Endodermal cell (in vitro differentiated cells): ENCODE results near the gene RASAL2. TPM values are rescaled to one million over a fixed set of nuclear protein-coding genes. Genes with fewer than 3 reads are reported as not detected.

ENCODE experiments used
- DNase-seq: peaks from one replicate; pipeline ENCODE4 v3.0.0-alpha.2; 2017
- H3K27ac ChIP-seq: 2 replicates; pipeline ENCODE4 v1.5.1; 2013; ENCODE audit warnings: mild to moderate bottlenecking, low read depth, low read length, moderate library complexity
- H3K27me3 ChIP-seq: 2 replicates; pipeline ENCODE4 v1.6.1; 2013; ENCODE audit warnings: mild to moderate bottlenecking, low read length, moderate library complexity; ENCODE audit not compliant: insufficient read depth, control insufficient read depth, poor library complexity, severe bottlenecking
- H3K36me3 ChIP-seq: 2 replicates; pipeline ENCODE4 v1.7.0; 2013; ENCODE audit warnings: mild to moderate bottlenecking, low read length, moderate library complexity; ENCODE audit not compliant: control insufficient read depth, insufficient read depth
- H3K4me1 ChIP-seq: one replicate; pipeline ENCODE4 v1.7.0; 2013; ENCODE audit warnings: low read length; ENCODE audit not compliant: control insufficient read depth, insufficient read depth
- H3K4me3 ChIP-seq: 2 replicates; pipeline ENCODE4 v1.5.1; 2013; ENCODE audit warnings: mild to moderate bottlenecking, low read length, moderate library complexity
- H3K9ac ChIP-seq: 2 replicates; pipeline ENCODE4 v1.6.1; 2013; ENCODE audit warnings: mild to moderate bottlenecking, low read length, moderate library complexity; ENCODE audit not compliant: poor library complexity, severe bottlenecking; ENCODE audit errors: extremely low read depth
- H3K9me3 ChIP-seq: 2 replicates; pipeline ENCODE4 v1.6.1; 2013; ENCODE audit warnings: mild to moderate bottlenecking, low read length, moderate library complexity; ENCODE audit not compliant: control insufficient read depth
- H3K27ac Mint-ChIP-seq: 2 replicates; pipeline ENCODE4 v1.8.0; 2020; ENCODE audit warnings: mixed read lengths
- H3K27me3 Mint-ChIP-seq: 2 replicates; pipeline ENCODE4 v1.8.0; 2021; ENCODE audit warnings: mild to moderate bottlenecking, mixed read lengths; ENCODE audit not compliant: insufficient read depth
- H3K36me3 Mint-ChIP-seq: 2 replicates; pipeline ENCODE4 v1.8.0; 2020; ENCODE audit warnings: low read depth, mixed read lengths
- H3K4me1 Mint-ChIP-seq: 2 replicates; pipeline ENCODE4 v1.8.0; 2020; ENCODE audit warnings: mixed read lengths
- H3K4me3 Mint-ChIP-seq: 2 replicates; pipeline ENCODE4 v1.8.0; 2020; ENCODE audit warnings: mild to moderate bottlenecking, moderate library complexity, mixed read lengths
- H3K9me3 Mint-ChIP-seq: 2 replicates; pipeline ENCODE4 v1.8.0; 2020; ENCODE audit warnings: mild to moderate bottlenecking, mixed read lengths
- WGBS, 2 experiments: methylation state at CpG; one replicate each; pipeline versions ENCODE4 v1.1.5 to v1.1.7; 2013; ENCODE audit warnings: missing lambda C conversion rate in 2 of 2, mixed read lengths in 1 of 2; ENCODE audit not compliant: insufficient coverage in 1 of 2, insufficient read length in 1 of 2; 5-methylcytosine and 5-hydroxymethylcytosine counted together
- total RNA-seq, 2 donors: library from RNA; stranded (reverse); fragmentation: NEBNext Ultra II Directional in 1 of 2; extraction: Animal tissue kit (Norgen Biotek cat#: 25700) in 1 of 2; gene quantifications; 2 replicates in 1 of 2; 3 replicates in 1 of 2; pipeline ENCODE4 v1.2.1, GENCODE V29; 2021
- TF ChIP-seq, protein P1 (sequence below): fragments of 200-600 bp; sonication (generic); conservative IDR thresholded peaks from 2 replicates; pipeline ENCODE4 v1.5.0; 2021; ENCODE audit warnings: antibody characterized with exemption, mild to moderate bottlenecking

RASAL2 gene
- total RNA-seq, 2 donors from 2014 or later = 21.8 to 22.1 TPM

DNA sequence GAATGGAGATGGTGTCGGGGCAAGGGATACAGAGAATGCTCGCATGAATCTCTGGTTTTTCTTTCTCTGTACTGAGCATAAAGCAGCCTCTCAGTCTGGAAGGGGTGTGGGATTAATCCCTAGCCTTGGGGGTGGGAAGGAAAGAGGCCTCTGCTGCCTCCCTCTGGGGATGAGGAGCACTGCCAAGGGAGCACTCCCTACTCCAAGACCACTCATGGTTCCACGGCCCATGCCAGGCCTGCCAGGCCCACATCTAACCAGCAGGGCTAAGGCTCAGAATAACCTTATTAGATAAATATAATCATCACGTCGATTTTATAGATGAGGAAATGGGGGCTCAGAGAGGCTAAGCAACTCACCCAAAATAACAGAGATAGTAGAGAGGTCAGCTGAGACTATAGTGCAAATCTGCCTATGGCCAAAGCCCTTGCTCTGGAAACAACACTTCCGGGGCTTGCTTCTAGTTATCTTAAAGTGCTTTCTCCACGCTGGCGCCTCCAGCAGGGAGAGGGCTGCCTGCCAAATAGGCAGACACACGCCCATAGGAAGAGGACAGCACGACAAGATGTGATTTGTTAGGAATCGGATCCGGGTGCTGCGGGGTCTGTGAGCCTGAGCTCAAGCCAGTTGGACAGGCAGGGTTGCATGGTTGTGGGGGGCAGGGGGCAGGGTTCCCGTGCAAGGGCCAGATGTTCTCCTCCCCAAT is 419.5 kb downstream of the RASAL2 start:
- no peaks in the 10 kb centered on the region for H3K9me3 Mint-ChIP-seq
- 89 to 90% methylated on average over 5 to 14 of the region's 14 CpGs for WGBS, 2 experiments
- DNase-seq = peak; percentile 63
- peaks cover 8% of the 10 kb centered on the region for H3K4me1 Mint-ChIP-seq
- TF ChIP-seq, protein P1, sequence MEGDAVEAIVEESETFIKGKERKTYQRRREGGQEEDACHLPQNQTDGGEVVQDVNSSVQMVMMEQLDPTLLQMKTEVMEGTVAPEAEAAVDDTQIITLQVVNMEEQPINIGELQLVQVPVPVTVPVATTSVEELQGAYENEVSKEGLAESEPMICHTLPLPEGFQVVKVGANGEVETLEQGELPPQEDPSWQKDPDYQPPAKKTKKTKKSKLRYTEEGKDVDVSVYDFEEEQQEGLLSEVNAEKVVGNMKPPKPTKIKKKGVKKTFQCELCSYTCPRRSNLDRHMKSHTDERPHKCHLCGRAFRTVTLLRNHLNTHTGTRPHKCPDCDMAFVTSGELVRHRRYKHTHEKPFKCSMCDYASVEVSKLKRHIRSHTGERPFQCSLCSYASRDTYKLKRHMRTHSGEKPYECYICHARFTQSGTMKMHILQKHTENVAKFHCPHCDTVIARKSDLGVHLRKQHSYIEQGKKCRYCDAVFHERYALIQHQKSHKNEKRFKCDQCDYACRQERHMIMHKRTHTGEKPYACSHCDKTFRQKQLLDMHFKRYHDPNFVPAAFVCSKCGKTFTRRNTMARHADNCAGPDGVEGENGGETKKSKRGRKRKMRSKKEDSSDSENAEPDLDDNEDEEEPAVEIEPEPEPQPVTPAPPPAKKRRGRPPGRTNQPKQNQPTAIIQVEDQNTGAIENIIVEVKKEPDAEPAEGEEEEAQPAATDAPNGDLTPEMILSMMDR = peak; percentile 44
- no peak overlapping the region for H3K4me3 ChIP-seq
- H3K4me1 ChIP-seq = no peaks in the 10 kb centered on the region
- H3K27ac Mint-ChIP-seq = no peak overlapping the region
- H3K4me3 Mint-ChIP-seq = no peak overlapping the region
- H3K9me3 ChIP-seq = no peaks in the 10 kb centered on the region
- H3K27ac ChIP-seq = no peak overlapping the region
- no peaks in the 10 kb centered on the region for H3K36me3 Mint-ChIP-seq
- no peak overlapping the region for H3K9ac ChIP-seq
- H3K36me3 ChIP-seq = no peaks in the 10 kb centered on the region
- peaks cover 6% of the 10 kb centered on the region for H3K27me3 Mint-ChIP-seq
- H3K27me3 ChIP-seq = peaks cover 27% of the 10 kb centered on the region

DNA sequence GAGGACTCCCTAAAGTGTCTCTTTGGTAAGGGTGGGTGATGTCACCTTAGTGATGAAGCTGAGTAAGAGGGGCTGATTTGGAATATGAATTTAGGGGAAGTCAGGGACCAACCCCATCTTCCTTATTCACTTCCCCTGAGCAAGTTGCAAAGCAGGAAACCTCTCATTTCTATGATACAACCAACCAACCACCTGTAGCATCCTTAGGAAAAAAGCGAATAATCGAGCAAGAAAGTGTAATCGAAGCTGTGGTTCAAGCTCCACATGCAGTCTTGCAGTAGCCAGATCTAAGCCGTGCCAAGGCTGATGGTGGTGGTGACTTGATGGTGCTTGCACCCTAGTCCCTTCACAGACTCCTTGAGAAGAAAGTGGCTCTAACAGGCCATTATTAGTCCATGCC is 422.2 kb downstream of the RASAL2 start:
- WGBS, 2 experiments = 78 to 96% methylated on average over 3 to 4 of the region's 4 CpGs
- TF ChIP-seq, protein P1 = no peak
- no peak overlapping the region for H3K4me3 ChIP-seq
- no peak overlapping the region for H3K9ac ChIP-seq
- H3K9me3 ChIP-seq = no peaks in the 10 kb centered on the region
- Mint-ChIP-seq H3K4me3 (no peak overlapping the region), H3K9me3 (no peaks in the 10 kb centered on the region), H3K4me1 (peaks cover 12% of the 10 kb centered on the region), H3K27ac (no peak overlapping the region), H3K27me3 (no peaks in the 10 kb centered on the region), H3K36me3 (no peaks in the 10 kb centered on the region)
- H3K4me1 ChIP-seq = no peaks in the 10 kb centered on the region
- no peaks in the 10 kb centered on the region for H3K36me3 ChIP-seq
- H3K27ac ChIP-seq = no peak overlapping the region
- DNase-seq = no peak
- peaks cover 9% of the 10 kb centered on the region for H3K27me3 ChIP-seq

DNA sequence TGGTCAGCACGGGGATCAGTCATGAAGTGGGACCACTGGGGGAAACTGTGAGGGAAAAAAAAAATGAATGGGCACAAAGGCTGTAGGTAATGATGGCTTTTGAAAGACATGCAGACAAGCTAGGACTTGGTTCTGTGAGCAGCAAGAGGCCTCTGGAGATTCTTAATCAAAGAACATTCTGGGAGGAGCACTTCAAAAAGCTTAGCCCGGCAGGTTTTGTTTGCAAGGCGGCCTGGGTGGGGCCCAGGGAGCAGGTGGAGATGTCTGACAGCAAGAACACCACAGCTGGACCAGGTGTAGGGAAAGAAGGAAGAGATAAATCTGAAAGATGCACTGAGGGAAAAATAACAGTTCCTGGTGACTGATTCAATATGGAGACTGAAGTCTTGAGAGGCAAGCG is 425.0 kb downstream of the RASAL2 start:
- H3K27ac Mint-ChIP-seq = no peak overlapping the region
- WGBS, 2 experiments = 87 to 88% methylated on average over 4 of the region's 4 CpGs
- H3K27me3 Mint-ChIP-seq = no peaks in the 10 kb centered on the region
- Histone ChIP-seq H3K4me3 (no peak overlapping the region), H3K36me3 (no peaks in the 10 kb centered on the region), H3K27me3 (peaks cover 9% of the 10 kb centered on the region), H3K4me1 (no peaks in the 10 kb centered on the region), H3K9ac (no peak overlapping the region), H3K9me3 (no peaks in the 10 kb centered on the region), H3K27ac (no peak overlapping the region)
- peaks cover 9% of the 10 kb centered on the region for H3K4me1 Mint-ChIP-seq
- TF ChIP-seq, protein P1 = no peak
- H3K4me3 Mint-ChIP-seq = no peak overlapping the region
- DNase-seq = peak; percentile 27
- H3K9me3 Mint-ChIP-seq = no peaks in the 10 kb centered on the region
- H3K36me3 Mint-ChIP-seq = no peaks in the 10 kb centered on the region
